WTC11 (cell line): Measurements from ENCODE around the gene MAEA. TPM values are rescaled to one million over a fixed set of nuclear protein-coding genes. Genes with fewer than 3 reads are reported as not detected.

Experiments used
- ATAC-seq: fragments of 200-7000 bp; cut with Tn5 transposase; 2 replicates; pipeline ENCODE4 v1.10.0; 2021; ENCODE audit warnings: mild to moderate bottlenecking, moderate library complexity
- CTCF ChIA-PET: fragments of 300-600 bp; sonication (Branson Sonifier 250); formaldehyde crosslinking; loops from one replicate; lab custom pipeline; 2021; ENCODE audit warnings: antibody characterized with exemption; lab: Charles Lee
- POLR2A ChIA-PET: fragments of 350-600 bp; sonication (Branson Sonifier 250); formaldehyde crosslinking; loops from one replicate; lab custom pipeline; 2021; ENCODE audit warnings: antibody characterized with exemption; lab: Charles Lee
- DNase-seq: peaks from one replicate; pipeline ENCODE4 v3.0.0; 2021; ENCODE audit warnings: low spot score
- H3K27ac Mint-ChIP-seq: 2 replicates; pipeline ENCODE4 v1.8.0; 2021; ENCODE audit warnings: mixed read lengths
- H3K27me3 Mint-ChIP-seq: 2 replicates; pipeline ENCODE4 v1.8.0; 2021; ENCODE audit warnings: low read depth, mild to moderate bottlenecking, moderate library complexity, mixed read lengths
- H3K36me3 Mint-ChIP-seq: 2 replicates; pipeline ENCODE4 v1.8.0; 2021; ENCODE audit warnings: mixed read lengths
- H3K4me1 Mint-ChIP-seq: 2 replicates; pipeline ENCODE4 v1.8.0; 2022; ENCODE audit warnings: mixed read lengths
- H3K4me3 Mint-ChIP-seq: 2 replicates; pipeline ENCODE4 v1.8.0; 2021; ENCODE audit warnings: mild to moderate bottlenecking, moderate library complexity, mixed read lengths
- H3K9me3 Mint-ChIP-seq: 2 replicates; pipeline ENCODE4 v1.8.0; 2021; ENCODE audit warnings: mixed read lengths
- GRHL2 ChIP-seq: fragments of 250-450 bp; sonication (Bioruptor Pico); IDR thresholded peaks from 2 replicates; pipeline ENCODE4 v1.8.0; 2022; ENCODE audit warnings: mild to moderate bottlenecking, moderate library complexity; ENCODE audit not compliant: insufficient replicate concordance, severe bottlenecking
- JAZF1 ChIP-seq: fragments of 250-450 bp; sonication (Bioruptor Pico); IDR thresholded peaks from 2 replicates; pipeline ENCODE4 v1.9.0; 2021; ENCODE audit warnings: moderate library complexity, mild to moderate bottlenecking, inconsistent platforms
- OVOL2 ChIP-seq: fragments of 250-450 bp; sonication (Bioruptor Pico); IDR thresholded peaks from 2 replicates; pipeline ENCODE4 v1.9.0; 2021; ENCODE audit warnings: mild to moderate bottlenecking, borderline replicate concordance
- SMAD4 ChIP-seq: sonication (generic); formaldehyde crosslinking; IDR thresholded peaks from 2 replicates; pipeline ENCODE4 v1.8.0; 2022; ENCODE audit warnings: mild to moderate bottlenecking, missing genetic modification reagents
- SP1 ChIP-seq: sonication (generic); formaldehyde crosslinking; conservative IDR thresholded peaks from 2 replicates; pipeline ENCODE4 v1.8.1; 2022; ENCODE audit warnings: missing genetic modification reagents
- TCF7 ChIP-seq: sonication (generic); formaldehyde crosslinking; IDR thresholded peaks from 2 replicates; pipeline ENCODE4 v1.8.0; 2022; ENCODE audit warnings: mild to moderate bottlenecking, low read depth, missing genetic modification reagents, moderate library complexity
- TP53 ChIP-seq: sonication (generic); formaldehyde crosslinking; IDR thresholded peaks from 2 replicates; pipeline ENCODE4 v1.8.1; 2023; ENCODE audit warnings: mild to moderate bottlenecking, missing genetic modification reagents
- ZNF121 ChIP-seq: sonication (generic); formaldehyde crosslinking; IDR thresholded peaks from 2 replicates; pipeline ENCODE4 v1.8.0; 2023; ENCODE audit warnings: missing genetic modification reagents
- ZNF138 ChIP-seq: sonication (generic); formaldehyde crosslinking; conservative IDR thresholded peaks from 2 replicates; pipeline ENCODE4 v1.8.1; 2022; ENCODE audit warnings: mild to moderate bottlenecking, moderate library complexity, missing genetic modification reagents
- total RNA-seq: library from RNA; stranded (reverse); gene quantifications from 3 replicates; pipeline ENCODE4 v1.2.3, GENCODE V29; 2021
- TF ChIP-seq, protein P1 (sequence below): fragments of 250-450 bp; sonication (Bioruptor Pico); IDR thresholded peaks from 2 replicates; pipeline ENCODE4 v1.9.0; 2021; ENCODE audit warnings: moderate library complexity, mild to moderate bottlenecking, inconsistent platforms, borderline replicate concordance
- TF ChIP-seq, protein P2 (sequence below): sonication (generic); formaldehyde crosslinking; IDR thresholded peaks from 2 replicates; pipeline ENCODE4 v1.8.0; 2022; ENCODE audit warnings: mild to moderate bottlenecking, missing genetic modification reagents
- TF ChIP-seq, protein P3 (sequence below): sonication (generic); formaldehyde crosslinking; IDR thresholded peaks from 2 replicates; pipeline ENCODE4 v1.8.0; 2022; ENCODE audit warnings: missing genetic modification reagents
- TF ChIP-seq, protein P4 (sequence below): fragments of 250-450 bp; sonication (Bioruptor Pico); IDR thresholded peaks from 2 replicates; pipeline ENCODE4 v1.9.0; 2021; ENCODE audit warnings: mild to moderate bottlenecking
- TF ChIP-seq, protein P5 (sequence below): sonication (generic); formaldehyde crosslinking; IDR thresholded peaks from 2 replicates; pipeline ENCODE4 v1.8.1; 2023; ENCODE audit warnings: mild to moderate bottlenecking, moderate library complexity, missing genetic modification reagents
- TF ChIP-seq, protein P6 (sequence below): sonication (generic); formaldehyde crosslinking; IDR thresholded peaks from 2 replicates; pipeline ENCODE4 v1.8.0; 2022; ENCODE audit warnings: mild to moderate bottlenecking, missing genetic modification reagents
- TF ChIP-seq, protein P7 (sequence below): fragments of 250-450 bp; sonication (Bioruptor Pico); IDR thresholded peaks from 2 replicates; pipeline ENCODE4 v2.1.2; 2022; ENCODE audit warnings: mild to moderate bottlenecking, moderate library complexity
- TF ChIP-seq, protein P8 (sequence below): sonication (generic); formaldehyde crosslinking; IDR thresholded peaks from 2 replicates; pipeline ENCODE4 v1.8.1; 2022; ENCODE audit warnings: low read depth, missing genetic modification reagents, borderline replicate concordance
- TF ChIP-seq, protein P9 (sequence below): sonication (generic); formaldehyde crosslinking; IDR thresholded peaks from 2 replicates; pipeline ENCODE4 v1.8.1; 2022; ENCODE audit warnings: mild to moderate bottlenecking, moderate library complexity, missing genetic modification reagents
- TF ChIP-seq, protein P10 (sequence below): sonication (generic); formaldehyde crosslinking; IDR thresholded peaks from 2 replicates; pipeline ENCODE4 v1.8.0; 2023; ENCODE audit warnings: mild to moderate bottlenecking, missing genetic modification reagents

MAEA gene
- total RNA-seq, 1 experiment from 2014 or later, result 86.9 TPM

DNA sequence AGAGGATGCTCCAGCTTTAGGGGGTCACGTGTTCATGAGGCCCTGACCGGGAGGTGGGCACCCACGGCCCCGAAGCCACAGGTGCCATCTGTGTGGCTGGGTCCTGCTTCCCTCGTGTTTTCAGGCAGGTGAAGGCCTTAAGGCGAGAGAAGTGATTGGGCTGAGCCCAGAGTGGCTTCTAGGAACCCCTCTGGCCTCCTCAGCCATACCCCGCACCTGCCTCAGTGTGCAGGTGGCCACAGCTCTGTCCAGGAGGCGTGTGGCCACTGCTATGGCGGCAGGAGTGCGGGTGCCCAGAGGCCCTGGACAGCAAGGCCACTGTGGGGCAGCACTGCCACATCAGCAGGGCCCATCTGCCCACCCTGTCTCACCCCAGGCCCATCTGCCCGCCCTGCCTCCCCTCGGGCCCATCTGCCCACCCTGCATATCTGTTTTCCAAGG, 91.5 kb downstream of the MAEA start:
- Mint-ChIP-seq H3K36me3 (no peaks in the 10 kb centered on the region; the same call in 1 of the 2 replicates), H3K4me3 (no peak overlapping the region), H3K27ac (no peak overlapping the region), H3K9me3 (no peaks in the 10 kb centered on the region), H3K27me3 (no peaks in the 10 kb centered on the region), H3K4me1 (no peaks in the 10 kb centered on the region)
- ChIA-PET POLR2A (no interaction called here), CTCF (no interaction called here)
- TF ChIP-seq SP1 (no peak), ZNF121 (CRISPR knock-in tag) (no peak), TP53 (CRISPR knock-in tag) (no peak)
- TF ChIP-seq, protein P1, sequence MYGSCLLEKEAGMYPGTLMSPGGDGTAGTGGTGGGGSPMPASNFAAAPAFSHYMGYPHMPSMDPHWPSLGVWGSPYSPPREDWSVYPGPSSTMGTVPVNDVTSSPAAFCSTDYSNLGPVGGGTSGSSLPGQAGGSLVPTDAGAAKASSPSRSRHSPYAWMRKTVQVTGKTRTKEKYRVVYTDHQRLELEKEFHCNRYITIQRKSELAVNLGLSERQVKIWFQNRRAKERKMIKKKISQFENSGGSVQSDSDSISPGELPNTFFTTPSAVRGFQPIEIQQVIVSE (CRISPR knock-in tag), result no peak
- ATAC-seq, result no peak
- DNase-seq, result no peak

DNA sequence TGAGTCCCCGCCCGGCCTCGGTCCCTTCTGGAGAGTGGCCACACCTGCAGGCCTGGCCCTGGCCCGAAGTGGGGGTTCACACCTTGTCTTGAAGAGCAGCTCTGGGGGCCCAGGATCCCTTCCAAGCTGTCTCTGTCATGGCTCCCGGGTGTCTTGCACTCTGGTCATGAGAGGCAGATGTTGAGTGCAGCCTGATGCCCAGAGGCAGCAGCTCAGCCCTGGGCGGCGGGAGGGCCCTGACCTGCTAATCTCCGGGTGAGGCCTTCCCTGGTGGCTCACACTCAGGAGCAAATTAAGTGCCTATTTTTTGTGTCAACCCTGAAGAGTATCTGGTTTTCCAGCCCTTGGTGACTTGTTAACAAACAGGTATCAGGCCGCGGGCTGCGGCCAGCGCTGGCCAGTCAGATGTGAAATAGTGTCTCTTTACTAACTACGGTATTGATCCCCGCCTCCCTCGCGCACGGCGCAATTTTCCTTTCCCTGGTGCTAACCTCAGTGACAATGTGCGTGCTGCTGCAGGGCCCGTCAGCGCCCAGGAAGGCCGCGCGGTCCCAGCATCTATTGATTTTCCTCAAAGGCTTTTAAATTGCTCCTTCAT, 92.4 kb downstream of the MAEA start:
- H3K27me3 Mint-ChIP-seq, result no peaks in the 10 kb centered on the region

More for the DNA sequence above, 92.4 kb downstream of the MAEA start:
- CTCF ChIA-PET, result no interaction called here
- Mint-ChIP-seq H3K36me3 (peaks cover 4% of the 10 kb centered on the region; the same call in 1 of the 2 replicates), H3K9me3 (no peaks in the 10 kb centered on the region), H3K27ac (no peak overlapping the region), H3K4me3 (no peak overlapping the region), H3K4me1 (no peaks in the 10 kb centered on the region)
- POLR2A ChIA-PET, result no interaction called here
- no peak for ATAC-seq
- no peak for TF ChIP-seq TCF7 (CRISPR knock-in tag)
- no peak for TF ChIP-seq SMAD4
- TF ChIP-seq, protein P2, sequence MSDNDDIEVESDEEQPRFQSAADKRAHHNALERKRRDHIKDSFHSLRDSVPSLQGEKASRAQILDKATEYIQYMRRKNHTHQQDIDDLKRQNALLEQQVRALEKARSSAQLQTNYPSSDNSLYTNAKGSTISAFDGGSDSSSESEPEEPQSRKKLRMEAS, result no peak
- TF ChIP-seq ZNF138 (CRISPR knock-in tag), result no peak
- TF ChIP-seq, protein P3, sequence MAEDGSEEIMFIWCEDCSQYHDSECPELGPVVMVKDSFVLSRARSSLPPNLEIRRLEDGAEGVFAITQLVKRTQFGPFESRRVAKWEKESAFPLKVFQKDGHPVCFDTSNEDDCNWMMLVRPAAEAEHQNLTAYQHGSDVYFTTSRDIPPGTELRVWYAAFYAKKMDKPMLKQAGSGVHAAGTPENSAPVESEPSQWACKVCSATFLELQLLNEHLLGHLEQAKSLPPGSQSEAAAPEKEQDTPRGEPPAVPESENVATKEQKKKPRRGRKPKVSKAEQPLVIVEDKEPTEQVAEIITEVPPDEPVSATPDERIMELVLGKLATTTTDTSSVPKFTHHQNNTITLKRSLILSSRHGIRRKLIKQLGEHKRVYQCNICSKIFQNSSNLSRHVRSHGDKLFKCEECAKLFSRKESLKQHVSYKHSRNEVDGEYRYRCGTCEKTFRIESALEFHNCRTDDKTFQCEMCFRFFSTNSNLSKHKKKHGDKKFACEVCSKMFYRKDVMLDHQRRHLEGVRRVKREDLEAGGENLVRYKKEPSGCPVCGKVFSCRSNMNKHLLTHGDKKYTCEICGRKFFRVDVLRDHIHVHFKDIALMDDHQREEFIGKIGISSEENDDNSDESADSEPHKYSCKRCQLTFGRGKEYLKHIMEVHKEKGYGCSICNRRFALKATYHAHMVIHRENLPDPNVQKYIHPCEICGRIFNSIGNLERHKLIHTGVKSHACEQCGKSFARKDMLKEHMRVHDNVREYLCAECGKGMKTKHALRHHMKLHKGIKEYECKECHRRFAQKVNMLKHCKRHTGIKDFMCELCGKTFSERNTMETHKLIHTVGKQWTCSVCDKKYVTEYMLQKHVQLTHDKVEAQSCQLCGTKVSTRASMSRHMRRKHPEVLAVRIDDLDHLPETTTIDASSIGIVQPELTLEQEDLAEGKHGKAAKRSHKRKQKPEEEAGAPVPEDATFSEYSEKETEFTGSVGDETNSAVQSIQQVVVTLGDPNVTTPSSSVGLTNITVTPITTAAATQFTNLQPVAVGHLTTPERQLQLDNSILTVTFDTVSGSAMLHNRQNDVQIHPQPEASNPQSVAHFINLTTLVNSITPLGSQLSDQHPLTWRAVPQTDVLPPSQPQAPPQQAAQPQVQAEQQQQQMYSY (CRISPR knock-in tag), result no peak
- TF ChIP-seq, protein P4, sequence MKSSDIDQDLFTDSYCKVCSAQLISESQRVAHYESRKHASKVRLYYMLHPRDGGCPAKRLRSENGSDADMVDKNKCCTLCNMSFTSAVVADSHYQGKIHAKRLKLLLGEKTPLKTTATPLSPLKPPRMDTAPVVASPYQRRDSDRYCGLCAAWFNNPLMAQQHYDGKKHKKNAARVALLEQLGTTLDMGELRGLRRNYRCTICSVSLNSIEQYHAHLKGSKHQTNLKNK (CRISPR knock-in tag), result no peak
- TF ChIP-seq, protein P5, sequence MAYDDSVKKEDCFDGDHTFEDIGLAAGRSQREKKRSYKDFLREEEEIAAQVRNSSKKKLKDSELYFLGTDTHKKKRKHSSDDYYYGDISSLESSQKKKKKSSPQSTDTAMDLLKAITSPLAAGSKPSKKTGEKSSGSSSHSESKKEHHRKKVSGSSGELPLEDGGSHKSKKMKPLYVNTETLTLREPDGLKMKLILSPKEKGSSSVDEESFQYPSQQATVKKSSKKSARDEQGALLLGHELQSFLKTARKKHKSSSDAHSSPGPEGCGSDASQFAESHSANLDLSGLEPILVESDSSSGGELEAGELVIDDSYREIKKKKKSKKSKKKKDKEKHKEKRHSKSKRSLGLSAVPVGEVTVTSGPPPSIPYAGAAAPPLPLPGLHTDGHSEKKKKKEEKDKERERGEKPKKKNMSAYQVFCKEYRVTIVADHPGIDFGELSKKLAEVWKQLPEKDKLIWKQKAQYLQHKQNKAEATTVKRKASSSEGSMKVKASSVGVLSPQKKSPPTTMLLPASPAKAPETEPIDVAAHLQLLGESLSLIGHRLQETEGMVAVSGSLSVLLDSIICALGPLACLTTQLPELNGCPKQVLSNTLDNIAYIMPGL (CRISPR knock-in tag), result no peak
- no peak for TF ChIP-seq GRHL2 (CRISPR knock-in tag)
- TF ChIP-seq OVOL2, result no peak
- TF ChIP-seq, protein P6, sequence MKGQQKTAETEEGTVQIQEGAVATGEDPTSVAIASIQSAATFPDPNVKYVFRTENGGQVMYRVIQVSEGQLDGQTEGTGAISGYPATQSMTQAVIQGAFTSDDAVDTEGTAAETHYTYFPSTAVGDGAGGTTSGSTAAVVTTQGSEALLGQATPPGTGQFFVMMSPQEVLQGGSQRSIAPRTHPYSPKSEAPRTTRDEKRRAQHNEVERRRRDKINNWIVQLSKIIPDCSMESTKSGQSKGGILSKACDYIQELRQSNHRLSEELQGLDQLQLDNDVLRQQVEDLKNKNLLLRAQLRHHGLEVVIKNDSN, result no peak
- TF ChIP-seq, protein P7, sequence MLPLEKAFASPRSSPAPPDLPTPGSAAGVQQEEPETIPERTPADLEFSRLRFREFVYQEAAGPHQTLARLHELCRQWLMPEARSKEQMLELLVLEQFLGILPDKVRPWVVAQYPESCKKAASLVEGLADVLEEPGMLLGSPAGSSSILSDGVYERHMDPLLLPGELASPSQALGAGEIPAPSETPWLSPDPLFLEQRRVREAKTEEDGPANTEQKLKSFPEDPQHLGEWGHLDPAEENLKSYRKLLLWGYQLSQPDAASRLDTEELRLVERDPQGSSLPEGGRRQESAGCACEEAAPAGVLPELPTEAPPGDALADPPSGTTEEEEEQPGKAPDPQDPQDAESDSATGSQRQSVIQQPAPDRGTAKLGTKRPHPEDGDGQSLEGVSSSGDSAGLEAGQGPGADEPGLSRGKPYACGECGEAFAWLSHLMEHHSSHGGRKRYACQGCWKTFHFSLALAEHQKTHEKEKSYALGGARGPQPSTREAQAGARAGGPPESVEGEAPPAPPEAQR (CRISPR knock-in tag), result no peak
- TF ChIP-seq, protein P8, sequence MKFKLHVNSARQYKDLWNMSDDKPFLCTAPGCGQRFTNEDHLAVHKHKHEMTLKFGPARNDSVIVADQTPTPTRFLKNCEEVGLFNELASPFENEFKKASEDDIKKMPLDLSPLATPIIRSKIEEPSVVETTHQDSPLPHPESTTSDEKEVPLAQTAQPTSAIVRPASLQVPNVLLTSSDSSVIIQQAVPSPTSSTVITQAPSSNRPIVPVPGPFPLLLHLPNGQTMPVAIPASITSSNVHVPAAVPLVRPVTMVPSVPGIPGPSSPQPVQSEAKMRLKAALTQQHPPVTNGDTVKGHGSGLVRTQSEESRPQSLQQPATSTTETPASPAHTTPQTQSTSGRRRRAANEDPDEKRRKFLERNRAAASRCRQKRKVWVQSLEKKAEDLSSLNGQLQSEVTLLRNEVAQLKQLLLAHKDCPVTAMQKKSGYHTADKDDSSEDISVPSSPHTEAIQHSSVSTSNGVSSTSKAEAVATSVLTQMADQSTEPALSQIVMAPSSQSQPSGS (CRISPR knock-in tag), result no peak
- TF ChIP-seq, protein P9, sequence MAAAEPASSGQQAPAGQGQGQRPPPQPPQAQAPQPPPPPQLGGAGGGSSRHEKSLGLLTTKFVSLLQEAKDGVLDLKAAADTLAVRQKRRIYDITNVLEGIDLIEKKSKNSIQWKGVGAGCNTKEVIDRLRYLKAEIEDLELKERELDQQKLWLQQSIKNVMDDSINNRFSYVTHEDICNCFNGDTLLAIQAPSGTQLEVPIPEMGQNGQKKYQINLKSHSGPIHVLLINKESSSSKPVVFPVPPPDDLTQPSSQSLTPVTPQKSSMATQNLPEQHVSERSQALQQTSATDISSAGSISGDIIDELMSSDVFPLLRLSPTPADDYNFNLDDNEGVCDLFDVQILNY, result no peak
- TF ChIP-seq, protein P10, sequence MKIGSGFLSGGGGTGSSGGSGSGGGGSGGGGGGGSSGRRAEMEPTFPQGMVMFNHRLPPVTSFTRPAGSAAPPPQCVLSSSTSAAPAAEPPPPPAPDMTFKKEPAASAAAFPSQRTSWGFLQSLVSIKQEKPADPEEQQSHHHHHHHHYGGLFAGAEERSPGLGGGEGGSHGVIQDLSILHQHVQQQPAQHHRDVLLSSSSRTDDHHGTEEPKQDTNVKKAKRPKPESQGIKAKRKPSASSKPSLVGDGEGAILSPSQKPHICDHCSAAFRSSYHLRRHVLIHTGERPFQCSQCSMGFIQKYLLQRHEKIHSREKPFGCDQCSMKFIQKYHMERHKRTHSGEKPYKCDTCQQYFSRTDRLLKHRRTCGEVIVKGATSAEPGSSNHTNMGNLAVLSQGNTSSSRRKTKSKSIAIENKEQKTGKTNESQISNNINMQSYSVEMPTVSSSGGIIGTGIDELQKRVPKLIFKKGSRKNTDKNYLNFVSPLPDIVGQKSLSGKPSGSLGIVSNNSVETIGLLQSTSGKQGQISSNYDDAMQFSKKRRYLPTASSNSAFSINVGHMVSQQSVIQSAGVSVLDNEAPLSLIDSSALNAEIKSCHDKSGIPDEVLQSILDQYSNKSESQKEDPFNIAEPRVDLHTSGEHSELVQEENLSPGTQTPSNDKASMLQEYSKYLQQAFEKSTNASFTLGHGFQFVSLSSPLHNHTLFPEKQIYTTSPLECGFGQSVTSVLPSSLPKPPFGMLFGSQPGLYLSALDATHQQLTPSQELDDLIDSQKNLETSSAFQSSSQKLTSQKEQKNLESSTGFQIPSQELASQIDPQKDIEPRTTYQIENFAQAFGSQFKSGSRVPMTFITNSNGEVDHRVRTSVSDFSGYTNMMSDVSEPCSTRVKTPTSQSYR (CRISPR knock-in tag), result no peak
- no peak for TF ChIP-seq JAZF1 (CRISPR knock-in tag)
- peak; percentile 4 for DNase-seq
